Activated naive CD4-positive, alpha-beta T cell treated with anti-CD3 and anti-CD28 coated beads for 36 hours (primary cell): ENCODE results near the gene MTA3. TPM values are rescaled to one million over a fixed set of nuclear protein-coding genes. Genes with fewer than 3 reads are reported as not detected.

Experiments
- CTCF ChIA-PET: fragments of 350-600 bp; sonication (Branson Sonifier 250); formaldehyde crosslinking; loops from one replicate; lab custom pipeline; 2021; ENCODE audit warnings: antibody characterized with exemption; lab: Charles Lee
- DNase-seq: peaks from one replicate; pipeline ENCODE4 v3.0.0-alpha.2; 2020
- H3K27ac Mint-ChIP-seq: one replicate; pipeline ENCODE4 v1.8.0; 2021; ENCODE audit warnings: mild to moderate bottlenecking, mixed read lengths
- H3K27me3 Mint-ChIP-seq: one replicate; pipeline ENCODE4 v1.8.0; 2021; ENCODE audit warnings: low read depth, mixed read lengths
- H3K36me3 Mint-ChIP-seq: one replicate; pipeline ENCODE4 v1.8.0; 2021; ENCODE audit warnings: low read depth, mixed read lengths
- H3K4me1 Mint-ChIP-seq: one replicate; pipeline ENCODE4 v1.8.0; 2021; ENCODE audit warnings: low read depth, mixed read lengths
- H3K4me3 Mint-ChIP-seq: one replicate; pipeline ENCODE4 v1.8.0; 2021; ENCODE audit warnings: mild to moderate bottlenecking, moderate library complexity, mixed read lengths
- H3K9me3 Mint-ChIP-seq: one replicate; pipeline ENCODE4 v1.8.0; 2021; ENCODE audit warnings: mixed read lengths
- intact Hi-C: fragments of 100-400 bp; cut with micrococcal nuclease; formaldehyde crosslinking; loops from one replicate; pipeline ENCODE4 v1.15.1; 2023
- total RNA-seq, 2 experiments: library from RNA; stranded (reverse); gene quantifications; one replicate each; pipeline ENCODE4 v1.2.3, GENCODE V29; 2021

Gene MTA3
- total RNA-seq, 2 experiments from 2014 or later: 31.9 to 38.0 TPM

- H3K9me3 Mint-ChIP-seq: no peaks in the 10 kb centered on the region
- no peak overlapping the region for H3K4me3 Mint-ChIP-seq
- peaks cover 1% of the 10 kb centered on the region for H3K36me3 Mint-ChIP-seq
- H3K4me1 Mint-ChIP-seq: peaks cover 18% of the 10 kb centered on the region
- intact Hi-C loops: loop anchor here (5.0 kb wide), 1 partner anchor 292 kb away; no protein-coding TSS in a partner anchor
- no peak for DNase-seq
- H3K27me3 Mint-ChIP-seq: peaks cover 40% of the 10 kb centered on the region
- CTCF ChIA-PET: no interaction called here
- H3K27ac Mint-ChIP-seq: no peak overlapping the region
These were observed 221.3 kb downstream of the MTA3 start for GRCh38 chr2:42789751-42790150.

- peaks cover 40% of the 10 kb centered on the region for H3K27me3 Mint-ChIP-seq
- intact Hi-C loops: loop anchor here (5.0 kb wide), 1 partner anchor 294 kb away; no protein-coding TSS in a partner anchor
- H3K27ac Mint-ChIP-seq: no peak overlapping the region
- CTCF ChIA-PET: interaction anchor here (0.9 kb wide), 1 partner anchor 8 kb away, joined by 3 read pairs; no protein-coding TSS in a partner anchor
- H3K36me3 Mint-ChIP-seq: peaks cover 1% of the 10 kb centered on the region
- no peaks in the 10 kb centered on the region for H3K9me3 Mint-ChIP-seq
- H3K4me1 Mint-ChIP-seq: peaks cover 26% of the 10 kb centered on the region
- DNase-seq: no peak
- peak overlapping the region; percentile 81 for H3K4me3 Mint-ChIP-seq
These were observed 223.2 kb downstream of the MTA3 start for GRCh38 chr2:42791606-42792005.

GRCh38 chr2:42792087-42792582, 223.7 kb downstream of the MTA3 start:
- CTCF ChIA-PET: interaction anchor here (0.9 kb wide), 1 partner anchor 8 kb away, joined by 3 read pairs; no protein-coding TSS in a partner anchor

GRCh38 chr2:42792583-42793333, 224.3 kb downstream of the MTA3 start, which contains the start of gene HAAO:
TSS of gene HAAO (minus strand) at chr2:42792583. CDS start at chr2:42792536, 47 bp downstream.
- Mint-ChIP-seq H3K36me3 (peaks cover 1% of the 10 kb centered on the region), H3K27ac (no peak within 1 kb of the TSS), H3K4me3 (peak within 1 kb of the TSS; percentile 81), H3K9me3 (no peaks in the 10 kb centered on the region), H3K27me3 (peaks cover 40% of the 10 kb centered on the region), H3K4me1 (peaks cover 27% of the 10 kb centered on the region)
- no peak for DNase-seq
- intact Hi-C loops: loop anchor here (1.0 to 5.0 kb wide), 2 partner anchors 18 to 295 kb away; no protein-coding TSS in a partner anchor
- CTCF ChIA-PET: interaction anchor here (0.6 to 0.9 kb wide), 2 partner anchors 9 to 372 kb away, joined by 3 read pairs; no protein-coding TSS in a partner anchor

More at GRCh38 chr2:42792087-42792582, 223.7 kb downstream of the MTA3 start:
- Mint-ChIP-seq H3K27me3 (peaks cover 40% of the 10 kb centered on the region), H3K36me3 (peaks cover 1% of the 10 kb centered on the region), H3K4me3 (peak overlapping the region; percentile 81), H3K27ac (no peak overlapping the region), H3K9me3 (no peaks in the 10 kb centered on the region), H3K4me1 (peaks cover 27% of the 10 kb centered on the region)
- intact Hi-C loops: loop anchor here (5.0 kb wide), 1 partner anchor 295 kb away; no protein-coding TSS in a partner anchor
- peak; percentile 28 for DNase-seq

- H3K27ac Mint-ChIP-seq: no peak overlapping the region
- intact Hi-C loops: loop anchor here (1.0 to 5.0 kb wide), 2 partner anchors 17 to 296 kb away; no protein-coding TSS in a partner anchor
- peaks cover 33% of the 10 kb centered on the region for H3K27me3 Mint-ChIP-seq
- H3K4me1 Mint-ChIP-seq: peaks cover 25% of the 10 kb centered on the region
- no peak for DNase-seq
- no peaks in the 10 kb centered on the region for H3K36me3 Mint-ChIP-seq
- peak overlapping the region; percentile 63 for H3K4me3 Mint-ChIP-seq
- CTCF ChIA-PET: interaction anchor here (0.6 kb wide), 1 partner anchor 373 kb away, joined by 3 read pairs; no protein-coding TSS in a partner anchor
- H3K9me3 Mint-ChIP-seq: no peaks in the 10 kb centered on the region
These were observed 225.2 kb downstream of the MTA3 start for GRCh38 chr2:42793334-42794270.

- intact Hi-C loops: loop anchor here (5.0 kb wide), 1 partner anchor 297 kb away; no protein-coding TSS in a partner anchor
- DNase-seq: no peak
- Mint-ChIP-seq H3K27me3 (peaks cover 32% of the 10 kb centered on the region), H3K9me3 (no peaks in the 10 kb centered on the region), H3K4me3 (no peak overlapping the region), H3K4me1 (peaks cover 25% of the 10 kb centered on the region), H3K36me3 (no peaks in the 10 kb centered on the region), H3K27ac (no peak overlapping the region)
- CTCF ChIA-PET: interaction anchor here (0.9 kb wide), 1 partner anchor 131 kb away, joined by 4 read pairs; no protein-coding TSS in a partner anchor
These were observed 226.0 kb downstream of the MTA3 start for GRCh38 chr2:42794271-42795046.

- intact Hi-C loops: no loop called here
- H3K36me3 Mint-ChIP-seq: no peaks in the 10 kb centered on the region
- no peak for DNase-seq
- CTCF ChIA-PET: interaction anchor here (0.9 to 1.8 kb wide), 3 partner anchors 15 to 132 kb away, joined by 4 to 5 read pairs (median 4); no protein-coding TSS in a partner anchor
- H3K4me3 Mint-ChIP-seq: no peak overlapping the region
- no peaks in the 10 kb centered on the region for H3K9me3 Mint-ChIP-seq
- peaks cover 25% of the 10 kb centered on the region for H3K27me3 Mint-ChIP-seq
- peaks cover 25% of the 10 kb centered on the region for H3K4me1 Mint-ChIP-seq
- H3K27ac Mint-ChIP-seq: no peak overlapping the region
These were observed 226.8 kb downstream of the MTA3 start for GRCh38 chr2:42795275-42795674.

- Mint-ChIP-seq H3K4me3 (no peak overlapping the region), H3K27ac (peak overlapping the region; percentile 28), H3K36me3 (no peaks in the 10 kb centered on the region), H3K4me1 (peaks cover 25% of the 10 kb centered on the region), H3K27me3 (peaks cover 24% of the 10 kb centered on the region), H3K9me3 (no peaks in the 10 kb centered on the region)
- no peak for DNase-seq
- CTCF ChIA-PET: interaction anchor here (0.5 to 1.8 kb wide), 3 partner anchors 14 to 977 kb away, joined by 3 to 5 read pairs (median 4); no protein-coding TSS in a partner anchor
- intact Hi-C loops: no loop called here
These were observed 227.4 kb downstream of the MTA3 start for GRCh38 chr2:42795841-42796301.

- intact Hi-C loops: no loop called here
- H3K27me3 Mint-ChIP-seq: peaks cover 16% of the 10 kb centered on the region
- H3K36me3 Mint-ChIP-seq: no peaks in the 10 kb centered on the region
- CTCF ChIA-PET: interaction anchor here (1.3 to 1.8 kb wide), 2 partner anchors 14 to 32 kb away, joined by 4 to 5 read pairs; no protein-coding TSS in a partner anchor
- H3K4me3 Mint-ChIP-seq: no peak overlapping the region
- peaks cover 25% of the 10 kb centered on the region for H3K4me1 Mint-ChIP-seq
- no peak for DNase-seq
- no peak overlapping the region for H3K27ac Mint-ChIP-seq
- H3K9me3 Mint-ChIP-seq: no peaks in the 10 kb centered on the region
These were observed 228.2 kb downstream of the MTA3 start for GRCh38 chr2:42796427-42797248.

GRCh38 chr2:42797281-42797680, 228.8 kb downstream of the MTA3 start:
- H3K9me3 Mint-ChIP-seq: no peaks in the 10 kb centered on the region
- CTCF ChIA-PET: interaction anchor here (0.7 kb wide), 1 partner anchor 40 kb away, joined by 3 read pairs; no protein-coding TSS in a partner anchor
- intact Hi-C loops: no loop called here
- H3K36me3 Mint-ChIP-seq: no peaks in the 10 kb centered on the region
- no peak for DNase-seq
- no peak overlapping the region for H3K27ac Mint-ChIP-seq
- peaks cover 20% of the 10 kb centered on the region for H3K4me1 Mint-ChIP-seq
- no peak overlapping the region for H3K4me3 Mint-ChIP-seq
- H3K27me3 Mint-ChIP-seq: peaks cover 11% of the 10 kb centered on the region
